ENCODE measurements around the gene TMEM11. TPM values are rescaled to one million over a fixed set of nuclear protein-coding genes. Genes with fewer than 3 reads are reported as not detected.
A peak's percentile ranks its signal among the peaks of the same experiment; 100 is the strongest.

Gene TMEM11
- polyA plus RNA-seq, 1 donor (not counting 4 experiments of a cell fraction or from before 2014, with no cell fraction given) = 40.1 TPM

GRCh38 chr17:21167303-21167702 is 46.7 kb downstream of the TMEM11 start:
- no peak for DNase-seq (ENCODE audit: low read depth, low spot score)
- H3K27ac ChIP-seq (ENCODE audit: control insufficient read depth, insufficient read depth, low read length) = no peak overlapping the region

GRCh38 chr17:21166595-21167210 is 47.3 kb downstream of the TMEM11 start:
- Histone ChIP-seq H3K4me3 (ENCODE audit: control insufficient read depth in 2 of 3, extremely low read depth in 1 of 3, insufficient read depth in 2 of 3, low read depth in 1 of 3, low read length in 3 of 3) (no peak overlapping the region), H3K9me3 (ENCODE audit: control insufficient read depth, low read depth, low read length) (no peaks in the 10 kb centered on the region), H3K9me1 (ENCODE audit: control insufficient read depth, extremely low read depth, insufficient read depth, low read length) (no peaks in the 10 kb centered on the region), H4K20me1 (ENCODE audit: control insufficient read depth, extremely low read depth, insufficient read depth, low read length) (no peaks in the 10 kb centered on the region), H3K9ac (ENCODE audit: control insufficient read depth, extremely low read depth, insufficient read depth, low read length) (no peak overlapping the region), H3K36me3 (ENCODE audit: control insufficient read depth in 2 of 2, extremely low read depth in 1 of 2, insufficient read depth in 2 of 2, low read length in 2 of 2) (no peaks in the 10 kb centered on the region), H3K4me2 (ENCODE audit: control insufficient read depth, extremely low read depth, insufficient read depth, low read depth, low read length) (no peak overlapping the region), H3K79me2 (ENCODE audit: control insufficient read depth, insufficient read depth, low read length) (no peaks in the 10 kb centered on the region), H3K27me3 (ENCODE audit: control insufficient read depth, extremely low read depth, insufficient read depth, low read length) (no peaks in the 10 kb centered on the region), H3K27ac (ENCODE audit: control insufficient read depth, insufficient read depth, low read length) (no peak overlapping the region), H3K4me1 (ENCODE audit: control insufficient read depth, extremely low read depth, insufficient read depth, low read length) (no peaks in the 10 kb centered on the region), H2AFZ (ENCODE audit: control insufficient read depth, low read length) (no peak overlapping the region)
- DNase-seq (ENCODE audit: low read depth, low spot score) (no peak), FAIRE-seq (no peak)
- no peak for TF ChIP-seq EZH2 (IDR thresholded peaks at IDR 0.05; ENCODE audit: low read length)
- TF ChIP-seq CTCF (optimal IDR thresholded peaks at IDR 0.05 in 1 of 3, IDR thresholded peaks at IDR 0.05 in 1 of 3, conservative IDR thresholded peaks at IDR 0.05 in 1 of 3; ENCODE audit: extremely low read depth in 1 of 3, insufficient read depth in 2 of 3, low read length in 3 of 3) = no peak
- dilution Hi-C loops (cut with MboI; ENCODE audit: extremely low pct_ligation_motif_present, low sequenced_read_pairs) = no loop called here

More at GRCh38 chr17:21167303-21167702, 46.7 kb downstream of the TMEM11 start:
- no peak for TF ChIP-seq EZH2 (IDR thresholded peaks at IDR 0.05; ENCODE audit: low read length)
- TF ChIP-seq CTCF (optimal IDR thresholded peaks at IDR 0.05 in 1 of 3, IDR thresholded peaks at IDR 0.05 in 1 of 3, conservative IDR thresholded peaks at IDR 0.05 in 1 of 3; ENCODE audit: extremely low read depth in 1 of 3, insufficient read depth in 2 of 3, low read length in 3 of 3) = peak in 1 of 3 experiments; percentile 26
- no peaks in the 10 kb centered on the region for H3K9me3 ChIP-seq (ENCODE audit: control insufficient read depth, low read depth, low read length)
- no peak overlapping the region for H3K9ac ChIP-seq (ENCODE audit: control insufficient read depth, extremely low read depth, insufficient read depth, low read length)
- no peaks in the 10 kb centered on the region for H4K20me1 ChIP-seq (ENCODE audit: control insufficient read depth, extremely low read depth, insufficient read depth, low read length)
- H2AFZ ChIP-seq (ENCODE audit: control insufficient read depth, low read length) = no peak overlapping the region
- H3K4me3 ChIP-seq (ENCODE audit: control insufficient read depth in 2 of 3, extremely low read depth in 1 of 3, insufficient read depth in 2 of 3, low read depth in 1 of 3, low read length in 3 of 3) = no peak overlapping the region
- no peaks in the 10 kb centered on the region for H3K27me3 ChIP-seq (ENCODE audit: control insufficient read depth, extremely low read depth, insufficient read depth, low read length)
- dilution Hi-C loops (cut with MboI; ENCODE audit: extremely low pct_ligation_motif_present, low sequenced_read_pairs) = no loop called here
- no peaks in the 10 kb centered on the region for H3K79me2 ChIP-seq (ENCODE audit: control insufficient read depth, insufficient read depth, low read length)
- no peaks in the 10 kb centered on the region for H3K9me1 ChIP-seq (ENCODE audit: control insufficient read depth, extremely low read depth, insufficient read depth, low read length)
- no peak overlapping the region for H3K4me2 ChIP-seq (ENCODE audit: control insufficient read depth, extremely low read depth, insufficient read depth, low read depth, low read length)
- no peak for FAIRE-seq
- H3K36me3 ChIP-seq (ENCODE audit: control insufficient read depth in 2 of 2, extremely low read depth in 1 of 2, insufficient read depth in 2 of 2, low read length in 2 of 2) = no peaks in the 10 kb centered on the region
- H3K4me1 ChIP-seq (ENCODE audit: control insufficient read depth, extremely low read depth, insufficient read depth, low read length) = no peaks in the 10 kb centered on the region

Measured in keratinocyte (primary cell).